Renal cortical epithelial cell (primary cell): ENCODE measurements around the gene MAFB. TPM values are rescaled to one million over a fixed set of nuclear protein-coding genes. Genes with fewer than 3 reads are reported as not detected.

Experiments used
- DNase-seq: peaks from one replicate; pipeline ENCODE4 v3.0.0-alpha.2; 2011; ENCODE audit warnings: low read depth
- total RNA-seq: library from RNA; depleted of rRNA; stranded (reverse); fragments of >200 nt; gene quantifications from 2 replicates; pipeline ENCODE4 v1.2.3, GENCODE V29; 2014

MAFB gene
- total RNA-seq, 1 donor from 2014 or later = 3.4 TPM

GRCh38 chr20:40659567-40659966 is 29.5 kb downstream of the MAFB start:
- no peak for DNase-seq

- no peak for DNase-seq
Observed at GRCh38 chr20:40658509-40658908, 30.5 kb downstream of the MAFB start.

GRCh38 chr20:40657526-40657925 is 31.5 kb downstream of the MAFB start:
- DNase-seq = no peak

DNA sequence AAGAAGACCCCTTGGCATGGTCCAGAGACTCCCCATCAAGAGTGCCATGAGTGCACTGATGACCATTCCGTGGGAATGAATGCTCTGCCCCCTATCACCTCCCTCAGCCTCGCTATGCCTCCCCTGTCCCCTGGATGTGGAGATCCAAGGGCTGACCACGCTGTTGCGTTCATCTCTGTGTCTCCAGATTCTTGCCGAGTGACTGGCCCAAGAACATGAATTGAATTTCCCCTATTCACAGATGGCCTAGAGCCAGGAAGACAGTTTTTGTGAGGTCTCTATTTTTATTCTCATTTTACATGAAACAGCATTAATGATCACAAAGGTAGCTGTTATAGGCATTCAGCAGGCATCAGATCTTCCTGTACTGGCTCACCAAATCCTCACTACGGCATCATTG is 33.6 kb downstream of the MAFB start:
- no peak for DNase-seq

- no peak for DNase-seq
Observed at GRCh38 chr20:40654876-40655275, 34.2 kb downstream of the MAFB start.

- DNase-seq = no peak
Observed at GRCh38 chr20:40652441-40652987, 36.5 kb downstream of the MAFB start.

GRCh38 chr20:40651151-40651550 is 37.9 kb downstream of the MAFB start:
- DNase-seq = no peak

DNA sequence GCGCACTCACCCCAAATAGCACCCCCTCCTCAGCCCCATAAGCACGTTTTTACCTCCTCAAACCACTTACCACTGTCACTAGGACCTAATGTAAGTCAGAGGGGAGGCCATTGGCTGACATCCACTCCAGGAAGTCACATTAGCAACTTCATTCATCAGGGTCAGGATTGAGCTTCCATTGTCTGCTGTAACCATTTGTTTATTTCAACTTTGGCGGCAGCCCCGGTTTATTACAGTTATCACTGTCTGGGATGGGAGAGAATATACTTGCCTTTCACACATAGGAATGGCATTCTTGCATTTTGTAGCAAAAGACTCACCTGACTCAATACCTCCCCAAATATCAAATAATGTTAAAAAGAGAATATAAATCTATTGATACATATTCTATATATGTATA is 38.3 kb downstream of the MAFB start:
- no peak for DNase-seq

GRCh38 chr20:40648210-40649072 is 40.6 kb downstream of the MAFB start:
- no peak for DNase-seq

GRCh38 chr20:40646813-40647212 is 42.2 kb downstream of the MAFB start:
- DNase-seq = no peak

DNA sequence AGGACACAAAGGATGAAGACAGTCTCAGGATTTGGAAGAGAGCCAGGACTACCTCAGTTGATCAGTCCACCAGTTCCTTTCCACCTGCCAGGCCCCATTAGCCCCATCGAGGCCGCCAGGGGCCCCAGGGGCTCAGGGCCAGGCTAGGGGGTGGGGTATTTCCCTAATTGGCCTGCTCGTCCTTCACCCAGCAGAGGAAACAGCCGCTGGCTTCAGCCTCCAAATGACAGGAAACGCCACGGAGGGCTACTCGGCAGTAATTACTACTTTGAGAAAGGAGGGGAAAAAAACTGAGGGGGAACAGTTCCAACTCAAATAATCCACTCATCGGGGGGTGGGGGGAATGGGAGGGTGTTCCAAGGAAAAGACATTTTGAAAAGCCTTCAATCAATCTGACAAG is 42.7 kb downstream of the MAFB start:
- no peak for DNase-seq

- no peak for DNase-seq
Observed at GRCh38 chr20:40644863-40645262, 44.2 kb downstream of the MAFB start.

DNA sequence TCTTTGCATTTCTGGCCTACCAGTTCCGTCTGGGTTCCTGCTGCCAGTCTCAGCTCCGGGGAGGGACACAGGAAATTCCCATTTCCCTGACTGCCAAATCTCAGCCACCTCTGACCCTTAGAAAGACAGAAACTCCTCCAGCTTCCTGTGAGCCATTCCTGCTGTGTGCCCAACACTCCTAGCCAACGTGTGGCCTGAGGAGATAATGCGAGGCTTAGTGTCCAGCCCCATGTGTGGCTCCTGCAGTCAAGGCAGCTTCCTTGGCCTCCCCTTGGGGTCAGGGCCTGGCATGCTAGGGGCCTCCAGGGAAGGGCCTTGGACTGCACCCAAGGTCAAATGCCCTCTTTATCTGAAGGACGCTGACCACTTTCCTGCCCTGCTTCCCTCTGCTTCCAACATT is 45.1 kb downstream of the MAFB start:
- no peak for DNase-seq

DNA sequence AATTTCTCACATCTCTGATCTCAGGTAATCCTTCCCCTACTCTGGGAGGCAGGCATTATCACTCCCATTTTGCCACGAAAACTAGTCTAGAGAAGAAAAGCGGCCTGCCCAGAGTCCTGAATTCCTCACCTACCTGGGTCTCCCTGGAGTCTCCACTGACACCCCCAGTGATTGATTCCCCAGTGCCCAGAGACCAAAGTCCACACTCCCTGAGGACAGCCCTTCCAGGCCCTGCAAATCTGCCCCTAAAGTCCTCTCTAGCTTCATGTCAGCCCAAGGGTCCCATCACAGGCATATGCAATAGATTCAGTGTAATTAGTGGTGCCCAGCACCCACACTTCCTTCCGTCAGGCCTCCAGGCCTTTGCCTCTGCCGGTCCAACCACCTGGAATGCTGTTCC is 47.2 kb downstream of the MAFB start:
- DNase-seq = no peak

DNA sequence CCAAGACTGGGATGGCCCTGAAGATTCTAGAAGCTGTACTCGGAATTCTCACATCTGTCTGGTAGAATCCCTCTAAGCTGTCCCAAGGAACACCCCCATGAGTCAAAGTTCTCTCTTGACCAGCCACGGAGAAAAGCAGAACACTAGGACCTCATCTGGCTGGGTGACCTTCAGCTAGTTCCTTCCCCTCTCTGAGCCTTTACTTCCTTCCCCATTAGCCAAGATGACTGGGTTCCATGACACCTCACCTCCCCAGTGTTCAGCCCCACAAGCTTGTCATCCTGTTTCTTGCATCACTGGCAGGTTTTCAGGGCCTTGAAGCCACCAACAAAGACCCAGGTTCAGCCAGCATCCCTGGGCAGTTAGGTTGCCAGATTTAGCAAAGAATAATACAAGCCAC is 47.8 kb downstream of the MAFB start:
- no peak for DNase-seq

GRCh38 chr20:40640667-40641066 is 48.4 kb downstream of the MAFB start:
- DNase-seq = no peak

DNA sequence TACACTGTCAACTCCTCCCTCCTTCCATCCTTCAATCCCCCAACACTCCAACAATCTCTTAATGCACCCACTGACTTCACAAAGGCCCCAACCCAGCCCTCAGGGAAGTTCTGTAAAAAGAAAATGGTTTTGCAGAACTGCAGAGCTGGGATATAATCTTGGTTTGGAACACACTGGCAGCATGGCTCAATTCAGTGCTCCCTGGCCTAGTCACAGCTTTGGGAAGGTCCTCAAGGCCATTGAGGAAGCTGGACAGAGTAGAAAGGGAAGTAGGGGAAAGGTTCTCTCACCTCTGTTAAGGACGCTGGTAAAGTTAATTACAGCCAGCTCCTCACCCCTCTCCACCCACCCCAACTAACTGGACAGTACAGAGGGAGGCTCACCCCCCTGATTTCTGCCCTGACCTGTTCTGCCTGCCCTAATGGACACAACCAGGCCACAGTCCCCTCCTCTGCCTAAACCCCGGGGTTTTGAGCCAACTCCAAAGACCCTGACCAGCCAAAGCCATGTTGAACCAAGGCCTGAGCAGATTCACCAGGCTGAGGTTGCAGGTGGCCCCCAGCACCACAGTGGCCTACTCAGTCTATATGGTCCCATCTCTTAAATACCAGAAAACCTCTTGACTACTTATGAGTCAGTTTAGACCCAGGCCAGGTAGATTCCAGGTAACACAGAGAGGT is 49.2 kb downstream of the MAFB start:
- no peak for DNase-seq

- DNase-seq = no peak
Observed at GRCh38 chr20:40639132-40639531, 49.9 kb downstream of the MAFB start.

DNA sequence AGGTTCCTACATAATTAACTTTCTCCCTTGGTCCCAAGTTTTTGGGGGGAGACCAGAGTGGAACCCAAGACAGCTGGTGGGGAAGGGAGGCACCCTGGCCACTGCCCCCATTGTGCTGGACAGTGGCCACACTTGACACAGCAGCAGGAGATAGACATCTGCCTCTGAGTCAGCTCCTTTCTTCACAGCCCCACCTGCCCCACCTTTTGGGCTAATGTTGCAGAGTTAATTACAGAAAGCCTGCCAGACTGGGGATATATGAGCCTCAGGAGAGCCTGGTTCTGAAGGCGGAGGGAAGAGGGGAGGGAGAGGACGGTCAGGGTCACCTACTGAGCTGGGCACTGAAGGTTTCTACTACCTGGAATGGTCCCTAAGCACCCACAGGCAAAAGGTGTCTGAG is 50.6 kb downstream of the MAFB start:
- DNase-seq = no peak

- no peak for DNase-seq
Observed at GRCh38 chr20:40637176-40637575, 51.9 kb downstream of the MAFB start.

DNA sequence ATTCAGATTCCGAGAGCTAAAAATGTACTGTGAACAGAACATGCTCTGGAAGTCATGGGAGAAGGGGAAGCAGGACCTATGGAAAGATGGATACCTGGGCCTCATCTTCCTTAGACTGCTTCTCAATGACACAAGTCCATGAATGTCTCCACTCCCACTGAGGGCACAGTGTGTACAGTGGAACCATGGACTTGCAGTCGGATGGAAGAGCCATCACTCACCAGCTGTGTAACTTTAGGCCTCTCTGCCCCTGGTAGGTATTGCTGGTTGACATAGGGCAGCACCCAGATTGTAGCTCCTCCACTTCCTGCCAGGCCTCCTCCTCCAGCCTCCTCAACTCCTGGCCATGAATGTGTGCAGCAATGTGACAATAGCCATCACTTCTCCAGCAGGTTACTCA is 52.5 kb downstream of the MAFB start:
- no peak for DNase-seq

DNA sequence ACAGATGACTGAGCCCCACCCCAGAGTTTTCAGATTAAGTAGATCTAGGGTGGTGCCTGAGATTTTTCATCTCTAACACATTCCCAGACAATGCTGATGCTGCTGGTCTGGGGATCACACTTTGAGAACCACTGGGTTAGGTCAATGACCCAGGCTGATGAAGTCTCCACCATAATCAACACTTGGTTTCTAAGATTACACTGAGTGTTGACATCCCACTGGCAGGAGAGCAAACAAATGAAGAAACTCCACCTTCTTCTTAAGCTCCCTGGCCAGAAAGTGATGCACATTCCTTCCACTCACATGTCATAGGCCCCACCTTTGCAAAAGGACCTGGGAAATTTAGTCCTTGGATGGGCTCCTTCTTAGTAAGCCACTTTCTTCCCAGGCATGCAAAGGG is 53.1 kb downstream of the MAFB start:
- no peak for DNase-seq
